Esophagus (tissue), 2 donors: Measurements from ENCODE around the gene ACADVL. TPM values are rescaled to one million over a fixed set of nuclear protein-coding genes. Genes with fewer than 3 reads are reported as not detected.

Experiments used
- H3K27ac ChIP-seq, 2 donors: one replicate each; pipeline ENCODE4 v1.5.1; 2013; ENCODE audit warnings: low read depth in 2 of 2, mild to moderate bottlenecking in 2 of 2, inconsistent platforms in 1 of 2, low read length in 1 of 2, moderate library complexity in 1 of 2
- H3K27me3 ChIP-seq, 2 donors: one replicate each; pipeline ENCODE4 v1.6.1; 2013; ENCODE audit warnings: low read length in 2 of 2, control low read depth in 1 of 2, mild to moderate bottlenecking in 1 of 2; ENCODE audit not compliant: insufficient read depth in 2 of 2, control insufficient read depth in 1 of 2
- H3K36me3 ChIP-seq, 2 donors: one replicate each; pipeline ENCODE4 v1.6.1; 2013; ENCODE audit warnings: low read length in 1 of 2; ENCODE audit not compliant: control insufficient read depth in 2 of 2, insufficient read depth in 2 of 2
- H3K4me1 ChIP-seq, 2 donors: one replicate each; pipeline ENCODE4 v1.6.1; 2013; ENCODE audit warnings: low read length in 1 of 2; ENCODE audit not compliant: control insufficient read depth in 2 of 2, insufficient read depth in 2 of 2
- H3K4me3 ChIP-seq, 2 donors: one replicate each; pipeline ENCODE4 v1.5.1; 2013; ENCODE audit warnings: low read length in 2 of 2, mild to moderate bottlenecking in 2 of 2, low read depth in 1 of 2, moderate library complexity in 1 of 2
- H3K9me3 ChIP-seq, 2 donors: one replicate each; pipeline ENCODE4 v1.6.1; 2013; ENCODE audit warnings: mild to moderate bottlenecking in 2 of 2, low read depth in 1 of 2, low read length in 1 of 2, moderate library complexity in 1 of 2; ENCODE audit not compliant: control insufficient read depth in 2 of 2, insufficient read depth in 1 of 2
- WGBS, 2 donors: extraction: QIAGEN DNeasy Blood & Tissue Kit; methylation state at CpG; one replicate each; pipeline ENCODE4 v1.1.7; 2013; 5-methylcytosine and 5-hydroxymethylcytosine counted together
- polyA plus RNA-seq, 2 donors: library from polyadenylated mRNA; stranded (reverse); fragments of 200-250 nt; gene quantifications; one replicate each; pipeline ENCODE4 v1.2.3, GENCODE V29; 2013
- donor health status: healthy with polysubstance abuse.
- donor health status: Bipolar disorder and iron deficiency.

ACADVL gene
- polyA plus RNA-seq, 2 donors, result 484 to 979 TPM

DNA sequence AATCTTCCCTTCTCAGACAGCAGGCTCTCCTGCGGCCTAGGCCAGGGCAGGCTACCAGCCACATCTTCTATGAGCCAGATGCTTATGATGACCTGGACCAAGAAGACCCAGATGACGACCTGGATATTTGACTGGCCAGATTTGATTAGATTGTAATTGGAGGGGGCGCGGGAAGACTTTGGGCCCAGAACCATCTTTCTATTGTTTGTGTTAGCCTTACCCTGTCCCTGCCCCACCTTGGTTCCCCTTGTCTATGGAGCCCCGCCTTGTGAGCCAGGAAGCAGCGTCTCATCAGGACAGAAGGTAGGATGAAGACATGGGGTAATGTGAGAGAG is 39.8 kb downstream of the ACADVL start:
- H3K27ac ChIP-seq, result peak overlapping the region in 1 of 2 donors; percentile 59
- WGBS, 2 donors, result 75 to 92% methylated on average over 6 of the region's 6 CpGs

GRCh38 chr17:7260151-7260550 is 40.4 kb downstream of the ACADVL start:
- Histone ChIP-seq H3K27ac (peak overlapping the region; percentile 87 to 88), H3K36me3 (peaks cover 10 to 14% of the 10 kb centered on the region in 2 donors), H3K4me1 (no peaks in the 10 kb centered on the region), H3K9me3 (no peaks in the 10 kb centered on the region), H3K4me3 (peak overlapping the region; percentile 65 to 82), H3K27me3 (no peaks in the 10 kb centered on the region)
- 76 to 81% methylated on average over 4 of the region's 4 CpGs for WGBS, 2 donors

More for the DNA sequence above, 39.8 kb downstream of the ACADVL start:
- H3K36me3 ChIP-seq, result peaks cover 10 to 16% of the 10 kb centered on the region in 2 donors
- H3K4me3 ChIP-seq, result peak overlapping the region in 1 of 2 donors; percentile 65
- H3K27me3 ChIP-seq, result no peaks in the 10 kb centered on the region
- H3K4me1 ChIP-seq, result no peaks in the 10 kb centered on the region
- no peaks in the 10 kb centered on the region for H3K9me3 ChIP-seq

DNA sequence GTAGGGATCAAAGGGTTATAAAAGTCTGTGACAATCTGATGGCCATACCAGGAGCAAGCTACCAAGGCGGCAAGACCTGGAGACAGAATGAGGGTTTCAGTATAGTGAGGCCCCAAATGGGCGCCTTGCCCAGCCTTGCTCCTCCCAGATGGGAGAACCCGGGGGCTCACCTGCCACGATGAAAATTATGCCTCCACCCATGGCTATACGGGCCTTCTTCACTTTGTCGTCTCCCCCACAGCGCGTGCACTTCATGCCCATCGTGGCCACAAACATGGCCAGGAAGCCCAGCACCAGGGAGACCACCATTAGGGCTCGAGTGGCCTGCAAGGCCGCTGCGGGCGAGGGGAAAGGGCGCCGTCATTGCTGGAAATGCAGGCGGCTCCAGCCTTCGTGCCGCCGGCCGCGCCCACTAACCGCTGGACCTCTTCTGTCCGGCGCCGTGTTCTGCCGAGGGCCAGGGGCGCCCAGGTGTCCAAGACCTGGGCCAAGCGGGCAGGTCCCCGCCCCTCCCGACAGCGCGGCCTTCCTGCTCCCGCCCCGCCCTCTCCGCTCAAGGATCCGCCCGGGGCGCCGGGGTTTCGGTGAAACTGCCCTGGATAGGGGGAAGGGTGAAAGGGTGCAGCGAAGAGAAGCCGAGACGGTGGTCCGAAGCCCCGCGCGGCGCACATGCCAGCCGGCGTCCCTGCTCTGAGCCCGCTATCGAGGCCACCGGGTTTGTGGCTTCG is 41.1 kb downstream of the ACADVL start:
- no peaks in the 10 kb centered on the region for H3K9me3 ChIP-seq
- H3K27ac ChIP-seq, result peak overlapping the region; percentile 87 to 88
- no peaks in the 10 kb centered on the region for H3K4me1 ChIP-seq
- peak overlapping the region; percentile 65 to 82 for H3K4me3 ChIP-seq
- WGBS, 2 donors, result 7 to 10% methylated on average over 43 to 54 of the region's 54 CpGs
- peaks cover 10 to 14% of the 10 kb centered on the region in 2 donors for H3K36me3 ChIP-seq
- H3K27me3 ChIP-seq, result no peaks in the 10 kb centered on the region

- no peaks in the 10 kb centered on the region for H3K9me3 ChIP-seq
- H3K27ac ChIP-seq, result peak overlapping the region; percentile 87 to 88
- H3K36me3 ChIP-seq, result peaks cover 8 to 12% of the 10 kb centered on the region in 2 donors
- H3K27me3 ChIP-seq, result no peaks in the 10 kb centered on the region
- no peaks in the 10 kb centered on the region for H3K4me1 ChIP-seq
- H3K4me3 ChIP-seq, result peak overlapping the region; percentile 65 to 82
- 11% methylated on average over 40 to 71 of the region's 71 CpGs for WGBS, 2 donors
Measured at GRCh38 chr17:7261379-7262191, 41.8 kb downstream of the ACADVL start.

DNA sequence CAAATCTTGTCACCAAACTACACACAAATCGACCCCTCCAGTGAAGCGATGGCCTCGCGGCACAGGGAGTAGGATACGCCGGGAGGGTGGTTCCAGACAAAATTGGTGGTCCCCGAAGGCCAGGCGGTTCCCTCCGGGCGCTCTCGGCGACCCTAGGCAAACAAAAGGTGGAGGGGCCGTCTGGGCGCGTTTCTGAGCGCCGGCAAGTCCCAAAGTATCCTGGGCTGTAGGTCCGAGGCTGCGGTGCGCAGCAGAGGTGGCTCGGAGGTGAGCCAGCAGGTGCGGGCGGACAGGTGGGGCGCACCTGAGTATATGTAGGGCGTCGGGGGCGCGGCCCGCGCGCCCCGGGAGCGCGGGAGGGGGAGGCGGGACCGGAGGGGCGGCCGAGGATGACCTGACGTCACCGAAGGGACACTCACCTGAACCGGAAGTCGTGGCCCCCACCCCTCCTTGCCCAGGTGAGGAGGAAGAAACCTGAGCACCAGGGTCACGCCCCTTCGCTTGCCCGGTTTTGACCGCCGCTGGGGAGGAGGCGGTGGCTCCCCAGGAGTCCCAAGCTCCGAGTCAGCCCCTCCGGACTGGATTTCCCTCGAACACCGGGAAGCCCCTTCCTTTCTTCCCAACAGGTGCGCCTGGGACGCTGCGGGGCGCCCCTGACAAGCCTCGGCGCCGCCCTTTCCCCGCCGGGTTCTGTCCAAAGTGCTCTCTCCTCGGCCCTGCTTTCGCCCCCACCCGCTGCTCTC is 42.6 kb downstream of the ACADVL start, which contains the start of gene CLDN7:
Gene CLDN7, minus strand, starts transcription at position 287 of the 743 bp plus-strand sequence. CDS start 435 bp downstream, outside the sequence.
- Histone ChIP-seq H3K4me3 (peak within 1 kb of the TSS; percentile 65 to 82), H3K9me3 (no peaks in the 10 kb centered on the region), H3K36me3 (peaks cover 6 to 7% of the 10 kb centered on the region in 2 donors), H3K4me1 (no peaks in the 10 kb centered on the region), H3K27me3 (no peaks in the 10 kb centered on the region), H3K27ac (peak within 1 kb of the TSS; percentile 87 to 98)
- WGBS, 2 donors, result 6% methylated on average over 63 to 64 of the region's 64 CpGs

DNA sequence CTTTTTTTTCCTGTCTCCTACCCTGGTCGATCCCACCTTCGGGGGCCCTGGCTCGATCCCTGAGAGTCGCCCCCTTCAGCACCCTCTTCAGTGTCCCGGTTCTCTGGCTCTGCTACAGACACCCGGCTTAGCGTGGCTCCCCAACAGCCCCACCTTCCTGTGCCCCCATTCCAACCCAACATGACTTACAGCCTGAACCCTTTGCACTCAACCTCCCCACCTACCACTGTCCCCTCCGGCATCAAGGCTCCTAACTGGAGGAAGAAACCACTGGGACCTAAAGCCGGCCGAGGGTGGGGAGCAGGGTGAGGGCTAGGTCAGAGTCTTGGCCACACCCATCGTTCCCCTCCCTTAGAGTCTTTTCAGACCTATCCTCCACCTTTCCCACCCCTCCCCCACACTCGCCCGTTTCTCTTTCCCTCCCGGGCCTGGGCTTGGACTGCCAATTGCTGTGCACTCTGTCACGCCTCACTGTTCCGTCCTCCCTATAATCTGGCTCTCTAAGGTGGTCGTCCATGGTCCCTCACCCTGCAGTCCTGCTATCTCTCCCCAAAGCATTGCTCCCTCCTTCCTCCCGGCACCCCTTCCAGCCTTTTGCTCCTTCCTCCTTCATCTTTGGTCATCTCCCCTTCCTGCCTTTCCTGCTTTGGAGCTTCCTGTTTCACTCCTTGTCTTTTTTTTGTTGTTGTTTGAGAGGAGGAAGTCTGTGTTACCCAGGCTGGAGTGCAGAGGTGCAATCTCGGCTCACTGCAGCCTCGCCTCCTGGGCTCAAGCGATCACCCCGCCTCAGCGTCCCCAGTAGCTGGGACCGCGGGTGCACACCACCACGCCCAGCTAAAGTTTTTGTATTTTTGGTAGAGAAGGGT is 43.4 kb downstream of the ACADVL start:
- H3K27me3 ChIP-seq, result no peaks in the 10 kb centered on the region
- peaks cover 4 to 6% of the 10 kb centered on the region in 2 donors for H3K36me3 ChIP-seq
- 5 to 8% methylated on average over 23 to 26 of the region's 26 CpGs for WGBS, 2 donors
- H3K4me3 ChIP-seq, result peak overlapping the region; percentile 65 to 82
- H3K4me1 ChIP-seq, result no peaks in the 10 kb centered on the region
- no peaks in the 10 kb centered on the region for H3K9me3 ChIP-seq
- peak overlapping the region; percentile 87 to 98 for H3K27ac ChIP-seq

DNA sequence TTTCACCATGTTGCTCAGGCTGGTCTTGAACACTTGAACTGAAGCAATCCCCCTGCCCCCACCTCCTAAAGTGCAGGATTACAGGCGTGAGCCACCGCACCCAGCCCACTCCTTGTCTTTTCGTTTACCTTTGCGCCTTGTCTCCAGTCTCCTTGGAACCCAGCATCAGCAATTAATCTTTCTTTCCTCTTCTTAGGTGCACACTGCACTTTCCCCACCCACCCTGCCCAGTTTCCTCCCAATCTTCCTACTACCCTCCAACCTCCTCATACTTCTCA is 44.0 kb downstream of the ACADVL start:
- Histone ChIP-seq H3K27me3 (no peaks in the 10 kb centered on the region), H3K27ac (peak overlapping the region; percentile 87 to 98), H3K9me3 (no peaks in the 10 kb centered on the region), H3K4me3 (peak overlapping the region; percentile 65 to 82), H3K36me3 (peaks cover 2 to 4% of the 10 kb centered on the region in 2 donors), H3K4me1 (no peaks in the 10 kb centered on the region)
- WGBS, 2 donors, result 30 to 46% methylated on average over 4 of the region's 4 CpGs

DNA sequence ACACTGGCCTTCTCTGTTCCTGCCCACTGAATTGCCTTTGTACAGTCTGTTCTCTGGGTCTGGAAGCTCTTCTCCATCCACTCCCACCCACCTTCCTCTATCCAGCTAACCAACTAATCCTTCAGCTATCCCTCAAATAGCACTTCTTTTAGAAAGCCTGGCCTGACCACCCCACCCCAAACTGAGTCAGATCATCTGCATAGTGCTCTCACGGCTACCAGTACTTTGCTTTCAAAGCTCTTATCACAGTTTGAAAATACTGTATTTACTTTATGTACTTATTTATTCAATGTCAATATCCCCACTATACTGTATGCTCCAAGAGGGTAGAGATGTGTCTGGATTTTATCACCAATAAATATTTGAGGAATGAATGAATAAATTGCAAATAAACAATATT is 47.0 kb downstream of the ACADVL start:
- WGBS, 2 donors, result 49 to 58% methylated on average over 1 of the region's 1 CpG
- H3K27ac ChIP-seq, result no peak overlapping the region
- H3K27me3 ChIP-seq, result no peaks in the 10 kb centered on the region

More for the DNA sequence above, 47.0 kb downstream of the ACADVL start:
- Histone ChIP-seq H3K4me1 (no peaks in the 10 kb centered on the region), H3K4me3 (no peak overlapping the region), H3K9me3 (no peaks in the 10 kb centered on the region), H3K36me3 (no peaks in the 10 kb centered on the region)
